HepG2 (cell line): ENCODE measurements around the gene FKBP1A. TPM values are rescaled to one million over a fixed set of nuclear protein-coding genes. Genes with fewer than 3 reads are reported as not detected.

ENCODE experiments used
- AFF4 ChIP-seq: sonication (generic); formaldehyde crosslinking; IDR thresholded peaks from 2 replicates; pipeline ENCODE4 v1.4.0; 2020; ENCODE audit warnings: missing genetic modification reagents
- ATF7 ChIP-seq, 2 experiments: fragments of 450-650 bp in 1 of 2; sonication (generic) in 1 of 2; formaldehyde crosslinking in 1 of 2; IDR thresholded peaks; 2 replicates each; pipeline versions ENCODE4 v1.4.0 to v1.6.1; 2016 to 2020; ENCODE audit warnings: antibody characterized with exemption in 1 of 2, mild to moderate bottlenecking in 1 of 2, missing genetic modification reagents in 1 of 2
- BCL6 ChIP-seq: IDR thresholded peaks from 2 replicates; pipeline ENCODE4 v1.6.1; 2016; ENCODE audit warnings: missing genetic modification reagents, missing compliant biosample characterization
- BHLHE40 ChIP-seq: IDR thresholded peaks from 2 replicates; pipeline ENCODE4 v1.6.1; 2011; ENCODE audit warnings: low read length, improper control_type of control experiment
- DNMT1 ChIP-seq: sonication (generic); formaldehyde crosslinking; IDR thresholded peaks from 2 replicates; pipeline ENCODE4 v1.5.1; 2020; ENCODE audit warnings: mild to moderate bottlenecking, missing genetic modification reagents
- JDP2 ChIP-seq: sonication (generic); formaldehyde crosslinking; IDR thresholded peaks from 2 replicates; pipeline ENCODE4 v1.8.1; 2022; ENCODE audit warnings: missing genetic modification reagents, borderline replicate concordance
- MAFK ChIP-seq, 2 experiments: IDR thresholded peaks in 1 of 2; conservative IDR thresholded peaks in 1 of 2; 2 replicates each; pipeline ENCODE4 v1.6.1; 2011; ENCODE audit warnings: improper control_type of control experiment in 2 of 2, low read length in 2 of 2
- MLX ChIP-seq: IDR thresholded peaks from 2 replicates; pipeline ENCODE4 v1.6.1; 2016
- MTERF4 ChIP-seq: sonication (generic); formaldehyde crosslinking; IDR thresholded peaks from 2 replicates; pipeline ENCODE4 v1.8.0; 2023; ENCODE audit warnings: mild to moderate bottlenecking, missing genetic modification reagents
- NFATC3 ChIP-seq: sonication (generic); formaldehyde crosslinking; IDR thresholded peaks from 2 replicates; pipeline ENCODE4 v1.5.1; 2020; ENCODE audit warnings: mild to moderate bottlenecking, missing genetic modification reagents
- NFE2L1 ChIP-seq: sonication (generic); formaldehyde crosslinking; IDR thresholded peaks from 2 replicates; pipeline ENCODE4 v1.4.0; 2020; ENCODE audit warnings: missing genetic modification reagents, mild to moderate bottlenecking, borderline replicate concordance
- RFX3 ChIP-seq: IDR thresholded peaks from 2 replicates; pipeline ENCODE4 v1.6.1; 2016; ENCODE audit warnings: missing biosample characterization, missing genetic modification reagents
- SMAD1 ChIP-seq: sonication (generic); formaldehyde crosslinking; IDR thresholded peaks from 2 replicates; pipeline ENCODE4 v1.4.0; 2020; ENCODE audit warnings: missing genetic modification reagents, low read depth, mild to moderate bottlenecking, borderline replicate concordance
- SNAI1 ChIP-seq: sonication (generic); formaldehyde crosslinking; IDR thresholded peaks from 2 replicates; pipeline ENCODE4 v1.5.0; 2020; ENCODE audit warnings: mild to moderate bottlenecking, missing genetic modification reagents, borderline replicate concordance
- SPEN ChIP-seq: sonication (generic); formaldehyde crosslinking; IDR thresholded peaks from 2 replicates; pipeline ENCODE4 v1.5.1; 2020; ENCODE audit warnings: low read depth, mild to moderate bottlenecking, missing genetic modification reagents
- TAF1 ChIP-seq: sonication (generic); formaldehyde crosslinking; IDR thresholded peaks from 2 replicates; pipeline ENCODE4 v1.4.0; 2020; ENCODE audit warnings: missing genetic modification reagents
- TARDBP ChIP-seq: sonication (generic); formaldehyde crosslinking; IDR thresholded peaks from 2 replicates; pipeline ENCODE4 v1.8.0; 2022; ENCODE audit warnings: mild to moderate bottlenecking, missing genetic modification reagents
- TBX3 ChIP-seq: fragments of 450-650 bp; IDR thresholded peaks from 2 replicates; pipeline ENCODE4 v1.6.1; 2017; ENCODE audit warnings: antibody characterized with exemption, mild to moderate bottlenecking, inconsistent platforms, borderline replicate concordance
- TCF7 ChIP-seq: sonication (generic); IDR thresholded peaks from 2 replicates; pipeline ENCODE4 v1.6.1; 2016; ENCODE audit warnings: antibody characterized with exemption, low read depth
- ZKSCAN1 ChIP-seq: fragments of 150-350 bp; IDR thresholded peaks from 2 replicates; pipeline ENCODE4 v1.6.1; 2014; ENCODE audit warnings: low read length
- ZNF17 ChIP-seq: sonication (generic); formaldehyde crosslinking; IDR thresholded peaks from 2 replicates; pipeline ENCODE4 v1.5.0; 2020; ENCODE audit warnings: mild to moderate bottlenecking, missing genetic modification reagents
- ZNF329 ChIP-seq: sonication (generic); formaldehyde crosslinking; IDR thresholded peaks from 2 replicates; pipeline ENCODE4 v1.9.0; 2021; ENCODE audit warnings: low read depth, mild to moderate bottlenecking, missing genetic modification reagents
- ZNF777 ChIP-seq: sonication (generic); formaldehyde crosslinking; IDR thresholded peaks from 2 replicates; pipeline ENCODE4 v1.4.0; 2020; ENCODE audit warnings: missing genetic modification reagents
- polyA plus RNA-seq, 8 experiments: library from polyadenylated mRNA; depleted of rRNA in 3 of 8; stranded (reverse) in 7 of 8; unstranded in 1 of 8; fragments of >200 nt; fragmentation: Illumina TruSeq in 4 of 8; extraction: Trizol in 4 of 8; gene quantifications; 2 replicates each; pipeline versions ENCODE4 v1.2.1 to v1.2.3, GENCODE V29; 2011 to 2016; ENCODE audit warnings: low read depth in 4 of 8, missing spikeins in 1 of 8, mixed read lengths in 1 of 8; ENCODE audit not compliant: insufficient read depth in 1 of 8
- total RNA-seq, 5 experiments: library from RNA; depleted of rRNA; stranded (reverse); fragments of >200 nt; fragmentation: Illumina TruSeq; extraction: Trizol; gene quantifications; 2 replicates each; pipeline ENCODE4 v1.2.3, GENCODE V29; 2016; ENCODE audit warnings: low read depth in 1 of 5
- TF ChIP-seq, protein P1 (sequence below): sonication (generic); formaldehyde crosslinking; IDR thresholded peaks from 2 replicates; pipeline ENCODE4 v1.8.1; 2023; ENCODE audit warnings: missing genetic modification reagents, inconsistent platforms, borderline replicate concordance

FKBP1A gene
- total and polyA plus RNA-seq, 2 of the 13 experiments (the other 11 are each of a cell fraction or from before 2014, with no cell fraction given) = 119 to 468 TPM

- TF ChIP-seq RFX3 (CRISPR knock-in tag) (no peak), AFF4 (CRISPR knock-in tag) (no peak), SMAD1 (CRISPR knock-in tag) (no peak), SNAI1 (CRISPR knock-in tag) (no peak), ZNF329 (CRISPR knock-in tag) (no peak), NFATC3 (CRISPR knock-in tag) (no peak), DNMT1 (CRISPR knock-in tag) (0 out of 2 replicates have a peak, but pooled peaks have one; percentile 8), BHLHE40 (0 out of 2 replicates have a peak, but pooled peaks have one; percentile 33), TBX3 (no peak), JDP2 (CRISPR knock-in tag) (no peak), TCF7 (no peak), MTERF4 (CRISPR knock-in tag) (no peak), SPEN (peak; percentile 91), ZNF17 (CRISPR knock-in tag) (no peak), BCL6 (CRISPR knock-in tag) (peak; percentile 55; the same call in 1 of the 2 replicates), TARDBP (CRISPR knock-in tag) (peak; percentile 56; the same call in 1 of the 2 replicates), MLX (CRISPR knock-in tag) (peak; percentile 85; the same call in 1 of the 2 replicates), MAFK (conservative IDR thresholded peaks at IDR 0.05 in 1 of 2, IDR thresholded peaks at IDR 0.05 in 1 of 2; ENCODE audit: low read length in 2 of 2) (no peak), TAF1 (CRISPR knock-in tag) (no peak), ATF7 (IDR thresholded peaks at IDR 0.05) (no peak), ATF7 (CRISPR knock-in tag; IDR thresholded peaks at IDR 0.05) (peak; percentile 75; the same call in 1 of the 2 replicates), ZKSCAN1 (no peak), ZNF777 (CRISPR knock-in tag) (no peak), NFE2L1 (CRISPR knock-in tag) (no peak)
- TF ChIP-seq, protein P1, sequence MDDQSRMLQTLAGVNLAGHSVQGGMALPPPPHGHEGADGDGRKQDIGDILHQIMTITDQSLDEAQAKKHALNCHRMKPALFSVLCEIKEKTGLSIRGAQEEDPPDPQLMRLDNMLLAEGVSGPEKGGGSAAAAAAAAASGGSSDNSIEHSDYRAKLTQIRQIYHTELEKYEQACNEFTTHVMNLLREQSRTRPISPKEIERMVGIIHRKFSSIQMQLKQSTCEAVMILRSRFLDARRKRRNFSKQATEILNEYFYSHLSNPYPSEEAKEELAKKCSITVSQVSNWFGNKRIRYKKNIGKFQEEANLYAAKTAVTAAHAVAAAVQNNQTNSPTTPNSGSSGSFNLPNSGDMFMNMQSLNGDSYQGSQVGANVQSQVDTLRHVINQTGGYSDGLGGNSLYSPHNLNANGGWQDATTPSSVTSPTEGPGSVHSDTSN (CRISPR knock-in tag) = no peak
Observed at GRCh38 chr20:1327827-1328679, 64.8 kb downstream of the FKBP1A start (continued).
